Measurements from ENCODE around the gene PNPLA7. TPM values are rescaled to one million over a fixed set of nuclear protein-coding genes. Genes with fewer than 3 reads are reported as not detected.

The PNPLA7 gene
- total RNA-seq, 1 experiment from 2014 or later = 3.9 TPM

DNA sequence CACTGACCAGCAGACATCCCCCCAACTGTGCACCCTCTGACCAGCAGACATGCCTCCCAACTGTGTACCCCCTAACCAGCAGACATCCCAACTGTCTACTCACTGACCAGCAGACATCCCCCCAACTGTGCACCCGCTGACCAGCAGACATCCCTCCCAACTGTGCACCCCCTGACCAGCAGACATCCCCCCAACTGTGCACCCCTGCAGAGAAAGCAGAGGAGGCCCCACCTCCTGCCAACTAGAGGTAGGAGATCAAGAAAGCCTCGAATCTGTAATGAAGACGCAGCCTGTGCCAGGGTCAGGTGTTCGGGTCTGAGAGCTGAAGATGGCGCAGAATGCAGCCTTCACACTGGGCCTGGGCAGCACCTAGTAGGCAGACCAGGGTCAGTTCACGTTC is 61.3 kb downstream of the PNPLA7 start:
- DNase-seq (ENCODE audit: low read depth, low spot score) (no peak), ATAC-seq (no peak)
- no peaks in the 10 kb centered on the region for H3K9me3 ChIP-seq (ENCODE audit: control insufficient read depth, insufficient read depth, low read depth, low read length)
- ChIA-PET POLR2A (no interaction called here), CTCF (no interaction called here)
- in situ Hi-C loops (cut with HindIII; ENCODE audit: low pct_unique_long_range_greater_than_20kb, low sequenced_read_pairs) (no loop called here), intact Hi-C loops (cut with micrococcal nuclease; ENCODE audit: unreplicated experiment) (no loop called here)
- H3K36me3 ChIP-seq (ENCODE audit: control insufficient read depth, insufficient read depth, low read length) = no peaks in the 10 kb centered on the region
- H3K27me3 ChIP-seq (ENCODE audit: control insufficient read depth, insufficient read depth, low read length) = no peaks in the 10 kb centered on the region
- BruUV-seq (replicated peaks) = no TSS peak
- TF ChIP-seq TCF7L2 (IDR thresholded peaks at IDR 0.05; ENCODE audit: low read depth, low read length) (no peak), SIN3A (IDR thresholded peaks at IDR 0.05; ENCODE audit: borderline replicate concordance, insufficient read depth, low read depth, low read length) (no peak), POLR2AphosphoS5 (IDR thresholded peaks at IDR 0.05; ENCODE audit: low read depth, low read length) (no peak)
- TF ChIP-seq, protein P1, sequence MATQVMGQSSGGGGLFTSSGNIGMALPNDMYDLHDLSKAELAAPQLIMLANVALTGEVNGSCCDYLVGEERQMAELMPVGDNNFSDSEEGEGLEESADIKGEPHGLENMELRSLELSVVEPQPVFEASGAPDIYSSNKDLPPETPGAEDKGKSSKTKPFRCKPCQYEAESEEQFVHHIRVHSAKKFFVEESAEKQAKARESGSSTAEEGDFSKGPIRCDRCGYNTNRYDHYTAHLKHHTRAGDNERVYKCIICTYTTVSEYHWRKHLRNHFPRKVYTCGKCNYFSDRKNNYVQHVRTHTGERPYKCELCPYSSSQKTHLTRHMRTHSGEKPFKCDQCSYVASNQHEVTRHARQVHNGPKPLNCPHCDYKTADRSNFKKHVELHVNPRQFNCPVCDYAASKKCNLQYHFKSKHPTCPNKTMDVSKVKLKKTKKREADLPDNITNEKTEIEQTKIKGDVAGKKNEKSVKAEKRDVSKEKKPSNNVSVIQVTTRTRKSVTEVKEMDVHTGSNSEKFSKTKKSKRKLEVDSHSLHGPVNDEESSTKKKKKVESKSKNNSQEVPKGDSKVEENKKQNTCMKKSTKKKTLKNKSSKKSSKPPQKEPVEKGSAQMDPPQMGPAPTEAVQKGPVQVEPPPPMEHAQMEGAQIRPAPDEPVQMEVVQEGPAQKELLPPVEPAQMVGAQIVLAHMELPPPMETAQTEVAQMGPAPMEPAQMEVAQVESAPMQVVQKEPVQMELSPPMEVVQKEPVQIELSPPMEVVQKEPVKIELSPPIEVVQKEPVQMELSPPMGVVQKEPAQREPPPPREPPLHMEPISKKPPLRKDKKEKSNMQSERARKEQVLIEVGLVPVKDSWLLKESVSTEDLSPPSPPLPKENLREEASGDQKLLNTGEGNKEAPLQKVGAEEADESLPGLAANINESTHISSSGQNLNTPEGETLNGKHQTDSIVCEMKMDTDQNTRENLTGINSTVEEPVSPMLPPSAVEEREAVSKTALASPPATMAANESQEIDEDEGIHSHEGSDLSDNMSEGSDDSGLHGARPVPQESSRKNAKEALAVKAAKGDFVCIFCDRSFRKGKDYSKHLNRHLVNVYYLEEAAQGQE (IDR thresholded peaks at IDR 0.05; ENCODE audit: insufficient read depth in 1 of 2, low read depth in 2 of 2, low read length in 1 of 2) = no peak
- TF ChIP-seq, protein P2, sequence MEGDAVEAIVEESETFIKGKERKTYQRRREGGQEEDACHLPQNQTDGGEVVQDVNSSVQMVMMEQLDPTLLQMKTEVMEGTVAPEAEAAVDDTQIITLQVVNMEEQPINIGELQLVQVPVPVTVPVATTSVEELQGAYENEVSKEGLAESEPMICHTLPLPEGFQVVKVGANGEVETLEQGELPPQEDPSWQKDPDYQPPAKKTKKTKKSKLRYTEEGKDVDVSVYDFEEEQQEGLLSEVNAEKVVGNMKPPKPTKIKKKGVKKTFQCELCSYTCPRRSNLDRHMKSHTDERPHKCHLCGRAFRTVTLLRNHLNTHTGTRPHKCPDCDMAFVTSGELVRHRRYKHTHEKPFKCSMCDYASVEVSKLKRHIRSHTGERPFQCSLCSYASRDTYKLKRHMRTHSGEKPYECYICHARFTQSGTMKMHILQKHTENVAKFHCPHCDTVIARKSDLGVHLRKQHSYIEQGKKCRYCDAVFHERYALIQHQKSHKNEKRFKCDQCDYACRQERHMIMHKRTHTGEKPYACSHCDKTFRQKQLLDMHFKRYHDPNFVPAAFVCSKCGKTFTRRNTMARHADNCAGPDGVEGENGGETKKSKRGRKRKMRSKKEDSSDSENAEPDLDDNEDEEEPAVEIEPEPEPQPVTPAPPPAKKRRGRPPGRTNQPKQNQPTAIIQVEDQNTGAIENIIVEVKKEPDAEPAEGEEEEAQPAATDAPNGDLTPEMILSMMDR (IDR thresholded peaks at IDR 0.05) = no peak
- no peak overlapping the region for H3K4me3 ChIP-seq (ENCODE audit: low read depth in 2 of 2, low read length in 2 of 2)
- H3K27ac ChIP-seq (ENCODE audit: low read length) = no peak overlapping the region
- H3K4me1 ChIP-seq (ENCODE audit: control insufficient read depth, insufficient read depth, low read length) = no peaks in the 10 kb centered on the region

DNA sequence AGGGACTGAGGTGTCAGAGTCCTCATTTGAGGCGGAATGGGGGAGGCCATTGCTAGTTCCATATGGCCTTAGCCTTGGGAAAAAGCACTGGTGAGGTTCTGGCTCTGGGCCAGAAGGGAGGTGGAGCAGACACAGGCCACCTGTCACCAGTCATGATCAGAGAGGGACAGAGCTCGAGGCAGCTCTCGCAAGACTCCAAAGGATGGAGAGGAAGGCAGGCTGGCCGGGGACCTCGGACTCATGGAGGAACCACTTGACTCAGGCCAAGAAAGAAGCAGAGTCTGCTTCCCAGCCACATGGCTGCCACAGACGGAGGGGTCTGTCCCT is 61.9 kb downstream of the PNPLA7 start:
- ATAC-seq = no peak
- ChIA-PET POLR2A (no interaction called here), CTCF (no interaction called here)
- intact Hi-C loops (cut with micrococcal nuclease; ENCODE audit: unreplicated experiment) (no loop called here), in situ Hi-C loops (cut with HindIII; ENCODE audit: low pct_unique_long_range_greater_than_20kb, low sequenced_read_pairs) (no loop called here)
- Histone ChIP-seq H3K4me1 (ENCODE audit: control insufficient read depth, insufficient read depth, low read length) (no peaks in the 10 kb centered on the region), H3K4me3 (ENCODE audit: low read depth in 2 of 2, low read length in 2 of 2) (no peak overlapping the region), H3K27me3 (ENCODE audit: control insufficient read depth, insufficient read depth, low read length) (no peaks in the 10 kb centered on the region), H3K27ac (ENCODE audit: low read length) (no peak overlapping the region), H3K9me3 (ENCODE audit: control insufficient read depth, insufficient read depth, low read depth, low read length) (no peaks in the 10 kb centered on the region), H3K36me3 (ENCODE audit: control insufficient read depth, insufficient read depth, low read length) (no peaks in the 10 kb centered on the region)
- DNase-seq (ENCODE audit: low read depth, low spot score) = no peak
- TF ChIP-seq POLR2AphosphoS5 (IDR thresholded peaks at IDR 0.05; ENCODE audit: low read depth, low read length) (no peak), TCF7L2 (IDR thresholded peaks at IDR 0.05; ENCODE audit: low read depth, low read length) (no peak), SIN3A (IDR thresholded peaks at IDR 0.05; ENCODE audit: borderline replicate concordance, insufficient read depth, low read depth, low read length) (no peak)
- TF ChIP-seq, protein P1 (IDR thresholded peaks at IDR 0.05; ENCODE audit: insufficient read depth in 1 of 2, low read depth in 2 of 2, low read length in 1 of 2) = no peak
- TF ChIP-seq, protein P2 (IDR thresholded peaks at IDR 0.05) = no peak
- BruUV-seq (replicated peaks) = no TSS peak

All from Panc1 (cell line).